SK-N-MC (cell line): ENCODE data around the gene LONP1.

Experiments used
- DNase-seq: peaks from one replicate; pipeline ENCODE4 v3.0.0-alpha.2; 2011; ENCODE audit warnings: low read depth, low spot score
- H3K27ac ChIP-seq: fragments of 200-600 bp; sonication (generic); 2 replicates; pipeline ENCODE4 v1.5.1; 2016; ENCODE audit warnings: mixed run types
- H3K36me3 ChIP-seq: fragments of 200-600 bp; sonication (generic); 2 replicates; pipeline ENCODE4 v1.6.1; 2017; ENCODE audit warnings: antibody characterized with exemption, low read length, mixed read lengths; ENCODE audit not compliant: insufficient read depth
- H3K4me3 ChIP-seq: fragments of 200-600 bp; sonication (generic); 2 replicates; pipeline ENCODE4 v1.5.1; 2016
- H3K9ac ChIP-seq: fragments of 200-600 bp; sonication (generic); 2 replicates; pipeline ENCODE4 v1.8.0; 2017; ENCODE audit warnings: mixed run types, mixed read lengths; ENCODE audit not compliant: insufficient read length
- H3K9me3 ChIP-seq: fragments of 200-600 bp; sonication (generic); 2 replicates; pipeline ENCODE4 v1.6.1; 2017; ENCODE audit warnings: low read depth, mild to moderate bottlenecking, antibody characterized with exemption, low read length, moderate library complexity, mixed read lengths
- EZH2 ChIP-seq: fragments of 200-600 bp; sonication (generic); IDR thresholded peaks from one replicate; pipeline ENCODE4 v1.6.1; 2017; ENCODE audit warnings: antibody characterized with exemption
- FOXP2 ChIP-seq: optimal IDR thresholded peaks from 2 replicates; pipeline ENCODE3; 2011; ENCODE audit warnings: mild to moderate bottlenecking, moderate library complexity; ENCODE audit not compliant: insufficient read depth; ENCODE audit errors: extremely low read length, control extremely low read depth
- POLR2AphosphoS5 ChIP-seq: IDR thresholded peaks from 2 replicates; pipeline ENCODE4 v1.6.1; 2012; ENCODE audit warnings: mild to moderate bottlenecking, low read depth, low read length, borderline replicate concordance

LONP1 gene

GRCh38 chr19:5686326-5686646, 33.7 kb downstream of the LONP1 start:
- TF ChIP-seq FOXP2 (no peak), POLR2AphosphoS5 (no peak), EZH2 (no peak)
- no peak for DNase-seq
- peak overlapping the region; percentile 87 for H3K4me3 ChIP-seq
- no peaks in the 10 kb centered on the region for H3K9me3 ChIP-seq
- no peak overlapping the region for H3K9ac ChIP-seq
- peaks cover 7% of the 10 kb centered on the region for H3K36me3 ChIP-seq
- no peak overlapping the region for H3K27ac ChIP-seq

- TF ChIP-seq FOXP2 = no peak
- TF ChIP-seq POLR2AphosphoS5 = no peak
- no peak for TF ChIP-seq EZH2
- no peak for DNase-seq
- Histone ChIP-seq H3K9me3 (no peaks in the 10 kb centered on the region), H3K9ac (no peak overlapping the region), H3K36me3 (no peaks in the 10 kb centered on the region), H3K4me3 (no peak overlapping the region), H3K27ac (no peak overlapping the region)
These were observed 35.1 kb downstream of the LONP1 start for GRCh38 chr19:5684694-5685430.

- no peaks in the 10 kb centered on the region for H3K36me3 ChIP-seq
- TF ChIP-seq FOXP2 = no peak
- no peak for TF ChIP-seq EZH2
- TF ChIP-seq POLR2AphosphoS5 = no peak
- no peak overlapping the region for H3K4me3 ChIP-seq
- H3K9ac ChIP-seq = no peak overlapping the region
- H3K9me3 ChIP-seq = no peaks in the 10 kb centered on the region
- no peak for DNase-seq
- no peak overlapping the region for H3K27ac ChIP-seq
These were observed 36.6 kb downstream of the LONP1 start for GRCh38 chr19:5683177-5683886.

GRCh38 chr19:5682107-5682482, 37.9 kb downstream of the LONP1 start:
- Histone ChIP-seq H3K27ac (no peak overlapping the region), H3K36me3 (no peaks in the 10 kb centered on the region), H3K4me3 (no peak overlapping the region), H3K9me3 (no peaks in the 10 kb centered on the region), H3K9ac (no peak overlapping the region)
- TF ChIP-seq EZH2 (no peak), POLR2AphosphoS5 (no peak), FOXP2 (no peak)
- no peak for DNase-seq

- peak overlapping the region; percentile 86 for H3K4me3 ChIP-seq
- H3K9ac ChIP-seq = no peak overlapping the region
- H3K9me3 ChIP-seq = no peaks in the 10 kb centered on the region
These were observed 38.4 kb downstream of the LONP1 start for GRCh38 chr19:5681391-5682106.

GRCh38 chr19:5680437-5681368, 39.2 kb downstream of the LONP1 start, which contains the start of the genes HSD11B1L and MICOS13:
TSS of gene HSD11B1L (plus strand) at chr19:5681027. CDS start at chr19:5684833, 3,806 bp downstream.
TSS of gene MICOS13 (minus strand) at chr19:5680516. CDS start at chr19:5680486, 30 bp downstream.
- Histone ChIP-seq H3K4me3 (peak within 1 kb of the TSS; percentile 86), H3K36me3 (no peaks in the 10 kb centered on the region), H3K9ac (peak within 1 kb of the TSS; percentile 81), H3K27ac (peak within 1 kb of the TSS; percentile 85), H3K9me3 (no peaks in the 10 kb centered on the region)
- TF ChIP-seq POLR2AphosphoS5 (peak; percentile 90), EZH2 (no peak), FOXP2 (peak; percentile 44)
- DNase-seq = peak; percentile 92

More at GRCh38 chr19:5681391-5682106, 38.4 kb downstream of the LONP1 start:
- Histone ChIP-seq H3K36me3 (no peaks in the 10 kb centered on the region), H3K27ac (no peak overlapping the region)
- no peak for TF ChIP-seq POLR2AphosphoS5
- TF ChIP-seq EZH2 = no peak
- TF ChIP-seq FOXP2 = no peak
- no peak for DNase-seq

- Histone ChIP-seq H3K9ac (peak overlapping the region; percentile 81), H3K9me3 (no peaks in the 10 kb centered on the region), H3K27ac (0 out of 2 replicates have a peak overlapping the region, but pooled peaks have one; percentile 23), H3K4me3 (peak overlapping the region; percentile 86), H3K36me3 (no peaks in the 10 kb centered on the region)
- no peak for DNase-seq
- no peak for TF ChIP-seq EZH2
- no peak for TF ChIP-seq POLR2AphosphoS5
- no peak for TF ChIP-seq FOXP2
These were observed 39.9 kb downstream of the LONP1 start for GRCh38 chr19:5680084-5680436.
